ENCODE data around the gene SHOC2.

Gene SHOC2

GRCh38 chr10:110972231-110973134, 53.1 kb downstream of the SHOC2 start:
- no peak overlapping the region for H3K27ac ChIP-seq (ENCODE audit: low read depth, low read length)
- H3K9ac ChIP-seq (ENCODE audit: low read length): no peak overlapping the region
- no peak overlapping the region for H3K4me3 ChIP-seq (ENCODE audit: low read depth in 1 of 2, low read length in 2 of 2)
- no peaks in the 10 kb centered on the region for H3K36me3 ChIP-seq (ENCODE audit: insufficient read depth, low read length)
- no peaks in the 10 kb centered on the region for H3K9me3 ChIP-seq (ENCODE audit: low read length)
- no peaks in the 10 kb centered on the region for H3K27me3 ChIP-seq (ENCODE audit: control insufficient read depth in 1 of 2, insufficient read depth in 2 of 2, low read length in 2 of 2)
- H3K4me1 ChIP-seq (ENCODE audit: insufficient read depth, low read length): peaks cover 4% of the 10 kb centered on the region

DNA sequence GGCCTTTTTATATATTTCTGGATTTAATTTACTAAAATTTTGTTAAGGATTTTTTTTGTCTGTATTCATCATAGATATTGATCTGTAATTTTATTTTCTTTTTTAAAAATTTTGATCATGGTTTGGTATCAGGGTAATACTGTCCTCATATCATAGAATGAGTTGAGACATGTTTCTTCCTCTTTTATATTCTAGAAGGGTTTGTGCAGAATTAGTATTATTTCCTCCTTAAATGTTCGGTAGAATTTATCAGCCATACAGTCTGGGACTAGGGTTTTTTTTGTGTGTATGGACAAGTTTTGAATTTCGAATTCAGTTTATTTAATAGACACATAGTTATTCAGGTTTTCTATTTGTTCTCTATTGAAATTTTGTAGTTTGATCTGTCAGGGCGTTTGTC, 54.0 kb downstream of the SHOC2 start:
- Histone ChIP-seq H3K27me3 (ENCODE audit: control insufficient read depth in 1 of 2, insufficient read depth in 2 of 2, low read length in 2 of 2) (no peaks in the 10 kb centered on the region), H3K27ac (ENCODE audit: low read depth, low read length) (no peak overlapping the region), H3K4me1 (ENCODE audit: insufficient read depth, low read length) (peaks cover 4% of the 10 kb centered on the region), H3K9ac (ENCODE audit: low read length) (no peak overlapping the region), H3K36me3 (ENCODE audit: insufficient read depth, low read length) (no peaks in the 10 kb centered on the region), H3K4me3 (ENCODE audit: low read depth in 1 of 2, low read length in 2 of 2) (no peak overlapping the region), H3K9me3 (ENCODE audit: low read length) (no peaks in the 10 kb centered on the region)

GRCh38 chr10:110976577-110976976, 57.2 kb downstream of the SHOC2 start:
- H3K36me3 ChIP-seq (ENCODE audit: insufficient read depth, low read length): no peaks in the 10 kb centered on the region
- no peaks in the 10 kb centered on the region for H3K4me1 ChIP-seq (ENCODE audit: insufficient read depth, low read length)
- no peak overlapping the region for H3K4me3 ChIP-seq (ENCODE audit: low read depth in 1 of 2, low read length in 2 of 2)
- no peaks in the 10 kb centered on the region for H3K9me3 ChIP-seq (ENCODE audit: low read length)
- H3K9ac ChIP-seq (ENCODE audit: low read length): no peak overlapping the region
- no peak overlapping the region for H3K27ac ChIP-seq (ENCODE audit: low read depth, low read length)
- H3K27me3 ChIP-seq (ENCODE audit: control insufficient read depth in 1 of 2, insufficient read depth in 2 of 2, low read length in 2 of 2): no peaks in the 10 kb centered on the region

DNA sequence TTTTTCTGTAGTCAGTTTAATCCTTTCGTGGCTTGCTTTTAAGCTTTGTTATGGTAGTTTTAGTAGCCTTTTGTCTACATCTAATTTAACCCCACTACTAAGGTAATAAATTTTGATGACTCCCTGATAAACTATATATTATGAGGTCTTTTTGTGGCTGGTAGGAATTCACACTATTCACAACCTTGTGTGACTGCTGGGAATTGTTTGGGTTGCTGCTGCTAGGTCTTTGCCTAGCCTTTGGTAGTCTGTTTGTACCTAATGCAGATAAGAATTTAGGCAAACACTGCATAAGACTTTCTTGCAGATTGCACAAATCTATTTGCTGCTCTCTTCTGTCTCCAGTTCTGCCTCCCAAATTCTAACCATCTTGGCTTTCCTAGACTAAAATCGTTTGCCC, 58.3 kb downstream of the SHOC2 start:
- no peaks in the 10 kb centered on the region for H3K4me1 ChIP-seq (ENCODE audit: insufficient read depth, low read length)
- no peak overlapping the region for H3K9ac ChIP-seq (ENCODE audit: low read length)
- no peak overlapping the region for H3K27ac ChIP-seq (ENCODE audit: low read depth, low read length)
- no peaks in the 10 kb centered on the region for H3K36me3 ChIP-seq (ENCODE audit: insufficient read depth, low read length)
- H3K9me3 ChIP-seq (ENCODE audit: low read length): no peaks in the 10 kb centered on the region
- no peaks in the 10 kb centered on the region for H3K27me3 ChIP-seq (ENCODE audit: control insufficient read depth in 1 of 2, insufficient read depth in 2 of 2, low read length in 2 of 2)
- no peak overlapping the region for H3K4me3 ChIP-seq (ENCODE audit: low read depth in 1 of 2, low read length in 2 of 2)

DNA sequence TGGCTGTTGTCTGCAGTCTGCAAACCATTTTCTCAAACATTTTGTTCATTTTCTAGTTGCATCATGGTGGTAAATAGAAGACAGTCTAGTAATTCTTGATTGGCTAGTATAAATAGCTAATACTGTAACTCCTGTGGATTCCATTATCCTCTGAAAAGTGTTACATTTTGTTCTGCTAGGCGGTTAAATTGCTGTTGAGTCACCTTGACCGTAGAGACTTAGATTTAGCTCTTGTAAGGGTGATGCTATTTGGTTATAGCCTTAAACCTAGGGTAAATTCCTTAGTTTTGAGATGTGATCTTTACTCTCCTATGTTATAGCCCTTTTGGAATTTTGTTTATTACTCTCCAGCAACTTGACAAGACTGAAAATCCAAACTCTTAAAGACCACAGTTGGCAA, 58.8 kb downstream of the SHOC2 start:
- Histone ChIP-seq H3K9ac (ENCODE audit: low read length) (no peak overlapping the region), H3K36me3 (ENCODE audit: insufficient read depth, low read length) (no peaks in the 10 kb centered on the region), H3K4me3 (ENCODE audit: low read depth in 1 of 2, low read length in 2 of 2) (no peak overlapping the region), H3K27me3 (ENCODE audit: control insufficient read depth in 1 of 2, insufficient read depth in 2 of 2, low read length in 2 of 2) (no peaks in the 10 kb centered on the region), H3K27ac (ENCODE audit: low read depth, low read length) (no peak overlapping the region), H3K9me3 (ENCODE audit: low read length) (no peaks in the 10 kb centered on the region), H3K4me1 (ENCODE audit: insufficient read depth, low read length) (no peaks in the 10 kb centered on the region)

GRCh38 chr10:110979611-110980010, 60.2 kb downstream of the SHOC2 start:
- Histone ChIP-seq H3K27ac (ENCODE audit: low read depth, low read length) (no peak overlapping the region), H3K9me3 (ENCODE audit: low read length) (no peaks in the 10 kb centered on the region), H3K9ac (ENCODE audit: low read length) (no peak overlapping the region)

GRCh38 chr10:110980807-110981206, 61.4 kb downstream of the SHOC2 start:
- Histone ChIP-seq H3K36me3 (ENCODE audit: insufficient read depth, low read length) (no peaks in the 10 kb centered on the region), H3K4me3 (ENCODE audit: low read depth in 1 of 2, low read length in 2 of 2) (no peak overlapping the region), H3K4me1 (ENCODE audit: insufficient read depth, low read length) (no peaks in the 10 kb centered on the region), H3K9ac (ENCODE audit: low read length) (no peak overlapping the region), H3K9me3 (ENCODE audit: low read length) (no peaks in the 10 kb centered on the region), H3K27ac (ENCODE audit: low read depth, low read length) (no peak overlapping the region), H3K27me3 (ENCODE audit: control insufficient read depth in 1 of 2, insufficient read depth in 2 of 2, low read length in 2 of 2) (no peaks in the 10 kb centered on the region)

More at GRCh38 chr10:110979611-110980010, 60.2 kb downstream of the SHOC2 start:
- Histone ChIP-seq H3K4me3 (ENCODE audit: low read depth in 1 of 2, low read length in 2 of 2) (no peak overlapping the region), H3K36me3 (ENCODE audit: insufficient read depth, low read length) (no peaks in the 10 kb centered on the region), H3K4me1 (ENCODE audit: insufficient read depth, low read length) (no peaks in the 10 kb centered on the region), H3K27me3 (ENCODE audit: control insufficient read depth in 1 of 2, insufficient read depth in 2 of 2, low read length in 2 of 2) (no peaks in the 10 kb centered on the region)

DNA sequence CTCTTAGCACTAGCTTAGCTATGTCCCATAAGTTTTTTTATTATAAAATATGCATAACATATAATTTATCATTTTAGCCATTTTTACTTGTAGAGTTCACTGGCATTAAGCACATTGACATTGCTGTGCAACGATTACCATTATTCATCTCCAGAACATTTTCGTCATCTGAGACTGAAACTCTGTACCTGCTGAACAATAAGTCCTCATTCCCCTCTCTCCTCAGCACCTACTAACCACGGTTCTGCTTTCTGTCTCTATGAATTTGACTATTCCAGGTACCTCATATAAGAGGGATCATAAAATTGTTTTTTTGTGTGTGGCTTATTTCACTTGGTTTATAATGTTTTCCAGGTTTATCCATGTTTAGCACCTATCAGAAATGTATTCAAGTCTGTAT, 64.1 kb downstream of the SHOC2 start:
- Histone ChIP-seq H3K9me3 (ENCODE audit: low read length) (no peaks in the 10 kb centered on the region), H3K27ac (ENCODE audit: low read depth, low read length) (no peak overlapping the region), H3K27me3 (ENCODE audit: control insufficient read depth in 1 of 2, insufficient read depth in 2 of 2, low read length in 2 of 2) (no peaks in the 10 kb centered on the region), H3K36me3 (ENCODE audit: insufficient read depth, low read length) (no peaks in the 10 kb centered on the region), H3K9ac (ENCODE audit: low read length) (no peak overlapping the region), H3K4me3 (ENCODE audit: low read depth in 1 of 2, low read length in 2 of 2) (no peak overlapping the region), H3K4me1 (ENCODE audit: insufficient read depth, low read length) (no peaks in the 10 kb centered on the region)

GRCh38 chr10:110985497-110986275, 66.3 kb downstream of the SHOC2 start:
- Histone ChIP-seq H3K27me3 (ENCODE audit: control insufficient read depth in 1 of 2, insufficient read depth in 2 of 2, low read length in 2 of 2) (no peaks in the 10 kb centered on the region), H3K27ac (ENCODE audit: low read depth, low read length) (no peak overlapping the region), H3K36me3 (ENCODE audit: insufficient read depth, low read length) (no peaks in the 10 kb centered on the region), H3K4me1 (ENCODE audit: insufficient read depth, low read length) (no peaks in the 10 kb centered on the region), H3K4me3 (ENCODE audit: low read depth in 1 of 2, low read length in 2 of 2) (no peak overlapping the region), H3K9me3 (ENCODE audit: low read length) (no peaks in the 10 kb centered on the region), H3K9ac (ENCODE audit: low read length) (no peak overlapping the region)

GRCh38 chr10:110989016-110989415, 69.6 kb downstream of the SHOC2 start:
- Histone ChIP-seq H3K4me3 (ENCODE audit: low read depth in 1 of 2, low read length in 2 of 2) (no peak overlapping the region), H3K9ac (ENCODE audit: low read length) (no peak overlapping the region), H3K27ac (ENCODE audit: low read depth, low read length) (no peak overlapping the region), H3K9me3 (ENCODE audit: low read length) (no peaks in the 10 kb centered on the region), H3K36me3 (ENCODE audit: insufficient read depth, low read length) (no peaks in the 10 kb centered on the region), H3K27me3 (ENCODE audit: control insufficient read depth in 1 of 2, insufficient read depth in 2 of 2, low read length in 2 of 2) (no peaks in the 10 kb centered on the region), H3K4me1 (ENCODE audit: insufficient read depth, low read length) (no peaks in the 10 kb centered on the region)

DNA sequence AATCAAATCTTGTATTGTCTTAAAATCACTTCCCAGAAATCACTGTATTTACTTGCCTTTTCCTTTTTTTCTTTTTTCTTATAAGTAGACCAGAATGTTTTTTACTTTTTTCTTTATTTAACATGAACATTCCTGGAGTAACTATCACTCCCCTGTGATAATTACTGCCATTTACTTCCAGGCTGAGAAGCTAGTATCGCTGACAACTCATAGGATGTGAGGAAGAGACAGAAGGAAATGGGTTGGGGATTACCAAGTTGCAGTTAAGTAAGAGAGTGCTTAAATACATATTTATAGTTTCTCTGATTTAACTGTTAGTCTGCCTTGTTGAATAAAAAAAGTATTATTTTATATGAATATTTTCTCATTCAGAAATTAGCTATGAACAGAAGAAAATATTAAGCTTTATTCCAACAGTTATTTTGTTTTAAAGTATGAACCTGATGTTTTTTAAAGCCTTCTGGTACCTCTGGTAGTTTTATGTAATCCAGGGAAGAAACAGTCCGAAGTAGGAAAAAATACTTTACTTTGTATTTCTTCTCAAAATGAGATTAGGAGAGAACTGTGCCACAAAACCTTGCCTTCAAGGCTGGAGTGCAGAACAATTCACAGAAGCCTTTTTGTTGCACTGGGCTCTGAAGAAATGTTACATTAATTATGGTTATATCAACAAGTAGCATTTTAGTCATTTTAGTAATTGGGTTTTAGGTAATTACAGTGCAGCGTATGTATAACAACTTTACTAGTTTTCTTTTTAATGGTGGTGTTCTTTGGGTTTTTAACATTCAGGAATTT, 72.8 kb downstream of the SHOC2 start:
- H3K4me3 ChIP-seq (ENCODE audit: low read depth in 1 of 2, low read length in 2 of 2): no peak overlapping the region
- no peaks in the 10 kb centered on the region for H3K27me3 ChIP-seq (ENCODE audit: control insufficient read depth in 1 of 2, insufficient read depth in 2 of 2, low read length in 2 of 2)
- H3K9ac ChIP-seq (ENCODE audit: low read length): no peak overlapping the region
- no peak overlapping the region for H3K27ac ChIP-seq (ENCODE audit: low read depth, low read length)
- no peaks in the 10 kb centered on the region for H3K36me3 ChIP-seq (ENCODE audit: insufficient read depth, low read length)
- H3K9me3 ChIP-seq (ENCODE audit: low read length): no peaks in the 10 kb centered on the region
- H3K4me1 ChIP-seq (ENCODE audit: insufficient read depth, low read length): no peaks in the 10 kb centered on the region

Data from muscle layer of colon (tissue), 2 donors.